PC-9 (cell line): Measurements from ENCODE around the gene ZNF764.

Experiments
- CTCF ChIP-seq: fragments of 200-600 bp; sonication (generic); conservative IDR thresholded peaks from 2 replicates; pipeline ENCODE4 v1.6.1; 2017; ENCODE audit warnings: mixed run types, antibody characterized with exemption, mild to moderate bottlenecking, moderate library complexity
- EZH2 ChIP-seq: fragments of 200-600 bp; sonication (generic); IDR thresholded peaks from 2 replicates; pipeline ENCODE4 v1.8.0; 2017; ENCODE audit warnings: antibody characterized with exemption, low read depth

DNA sequence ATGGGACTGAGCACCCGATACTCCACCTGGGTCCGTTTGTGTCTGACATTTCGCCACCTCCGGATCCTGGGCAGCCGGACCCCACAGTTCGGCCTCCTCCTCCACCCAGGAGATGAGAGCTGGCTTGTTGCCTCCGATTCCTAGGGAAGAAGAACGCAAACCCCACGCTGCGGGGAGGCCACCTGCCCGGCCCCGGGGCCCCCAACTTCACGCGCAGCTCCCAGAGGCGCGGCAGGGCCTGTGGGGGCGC lies 542 bp downstream of the ZNF764 start:
- TF ChIP-seq CTCF (no peak; the same call in 1 of the 2 replicates), EZH2 (no peak)
